DND-41 (cell line): Measurements from ENCODE around the gene ATP1A3.

Experiments used
- ATAC-seq: fragments of 200-7000 bp; cut with Tn5 transposase; 3 replicates; pipeline ENCODE4 v1.9.1; 2021; ENCODE audit warnings: low read depth; ENCODE audit not compliant: insufficient read depth
- DNase-seq: peaks from one replicate; pipeline ENCODE4 v3.0.0-alpha.2; 2020
- H2AFZ ChIP-seq: 2 replicates; pipeline ENCODE4 v1.6.0; 2012; ENCODE audit warnings: low read depth, low read length
- H3K27ac ChIP-seq: 2 replicates; pipeline ENCODE4 v1.5.1; 2012; ENCODE audit warnings: low read length, inconsistent platforms
- H3K27me3 ChIP-seq: fragments of 200-600 bp; sonication (generic); 2 replicates; pipeline ENCODE4 v1.6.0; 2012; ENCODE audit warnings: low read length, mild to moderate bottlenecking, inconsistent platforms; ENCODE audit not compliant: insufficient read depth, poor library complexity
- H3K36me3 ChIP-seq: 2 replicates; pipeline ENCODE4 v1.5.1; 2012; ENCODE audit warnings: low read length, inconsistent platforms; ENCODE audit not compliant: insufficient read depth
- H3K4me1 ChIP-seq: 2 replicates; pipeline ENCODE4 v1.5.1; 2012; ENCODE audit warnings: mild to moderate bottlenecking, low read length; ENCODE audit not compliant: insufficient read depth
- H3K4me2 ChIP-seq: 2 replicates; pipeline ENCODE4 v1.6.0; 2012; ENCODE audit warnings: mild to moderate bottlenecking, moderate library complexity, low read length, inconsistent platforms; ENCODE audit not compliant: insufficient read depth
- H3K4me3 ChIP-seq, 2 experiments: fragments of 200-600 bp in 1 of 2; shearing (Covaris generic) in 1 of 2; 2 replicates each; pipeline ENCODE4 v1.5.1; 2012 to 2016; ENCODE audit warnings: inconsistent platforms in 2 of 2, low read length in 2 of 2, mild to moderate bottlenecking in 2 of 2, low read depth in 1 of 2, moderate library complexity in 1 of 2
- H3K79me2 ChIP-seq: 2 replicates; pipeline ENCODE4 v1.6.0; 2012; ENCODE audit warnings: low read length, inconsistent platforms; ENCODE audit not compliant: insufficient read depth
- H3K9ac ChIP-seq: 2 replicates; pipeline ENCODE4 v1.6.0; 2012; ENCODE audit warnings: low read depth, mild to moderate bottlenecking, inconsistent platforms, low read length, moderate library complexity
- H3K9me3 ChIP-seq: 2 replicates; pipeline ENCODE4 v1.5.1; 2012; ENCODE audit warnings: low read length, moderate library complexity, mild to moderate bottlenecking, inconsistent platforms; ENCODE audit not compliant: insufficient read depth, severe bottlenecking
- H4K20me1 ChIP-seq: 2 replicates; pipeline ENCODE4 v1.6.0; 2012; ENCODE audit warnings: low read length; ENCODE audit not compliant: insufficient read depth
- EZH2 ChIP-seq: IDR thresholded peaks from 3 replicates; pipeline ENCODE4 v1.6.1; 2012; ENCODE audit warnings: borderline replicate concordance, low read depth, mild to moderate bottlenecking, moderate library complexity, low read length, inconsistent platforms; ENCODE audit not compliant: severe bottlenecking
- TF ChIP-seq, protein P1 (sequence below): IDR thresholded peaks from 2 replicates; pipeline ENCODE4 v1.5.1; 2012; ENCODE audit warnings: borderline replicate concordance, low read length, moderate library complexity, mild to moderate bottlenecking; ENCODE audit not compliant: poor library complexity, severe bottlenecking; ENCODE audit errors: extremely low read depth

ATP1A3 gene

DNA sequence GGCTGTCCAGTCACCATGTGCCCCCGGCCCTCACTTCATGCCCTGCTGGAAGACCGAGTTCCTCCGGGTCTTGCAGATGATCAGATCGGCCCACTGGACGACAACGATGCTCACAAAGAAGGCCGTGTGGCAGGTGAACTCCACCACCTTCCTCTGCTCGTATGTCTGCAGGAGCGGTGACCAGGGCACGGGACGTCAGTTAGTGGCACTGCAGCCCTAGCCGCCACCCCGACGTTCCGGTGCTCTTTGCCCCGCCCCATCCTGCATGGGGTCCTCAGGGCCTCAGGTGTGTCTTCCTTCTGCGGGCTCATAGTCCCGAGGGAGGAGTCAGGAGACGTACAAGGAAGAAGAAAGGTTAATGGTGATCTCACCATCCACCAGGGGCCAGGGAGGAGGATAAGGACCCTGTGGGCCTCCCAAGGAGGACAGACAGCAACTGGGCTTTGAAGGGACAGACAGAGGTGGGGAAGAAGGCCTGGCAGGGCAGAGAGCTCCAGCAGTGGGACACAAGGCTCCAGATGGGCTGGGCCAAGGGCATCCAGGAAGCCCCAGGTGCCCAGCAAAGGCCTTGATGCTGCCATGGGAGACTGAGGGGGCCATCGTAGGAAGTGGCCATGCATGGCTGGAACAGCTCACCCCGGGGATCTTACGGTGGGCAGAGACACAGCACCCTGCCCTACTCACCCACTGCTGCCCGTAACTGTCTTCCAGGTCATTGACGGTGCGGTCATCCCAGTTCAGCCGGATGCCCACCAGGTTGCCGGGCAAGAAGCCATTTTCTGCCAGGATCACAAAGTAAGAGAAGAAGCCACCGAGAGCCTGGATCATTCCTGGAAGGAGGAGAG, 25.1 kb downstream of the ATP1A3 start:
- Histone ChIP-seq H3K9me3 (no peaks in the 10 kb centered on the region), H3K79me2 (no peaks in the 10 kb centered on the region), H3K4me1 (no peaks in the 10 kb centered on the region), H4K20me1 (no peaks in the 10 kb centered on the region), H3K4me3 (no peak overlapping the region), H3K4me2 (no peak overlapping the region), H3K27me3 (no peaks in the 10 kb centered on the region), H3K9ac (no peak overlapping the region), H2AFZ (no peak overlapping the region), H3K36me3 (peaks cover 67% of the 10 kb centered on the region), H3K27ac (no peak overlapping the region)
- no peak for TF ChIP-seq EZH2
- TF ChIP-seq, protein P1, sequence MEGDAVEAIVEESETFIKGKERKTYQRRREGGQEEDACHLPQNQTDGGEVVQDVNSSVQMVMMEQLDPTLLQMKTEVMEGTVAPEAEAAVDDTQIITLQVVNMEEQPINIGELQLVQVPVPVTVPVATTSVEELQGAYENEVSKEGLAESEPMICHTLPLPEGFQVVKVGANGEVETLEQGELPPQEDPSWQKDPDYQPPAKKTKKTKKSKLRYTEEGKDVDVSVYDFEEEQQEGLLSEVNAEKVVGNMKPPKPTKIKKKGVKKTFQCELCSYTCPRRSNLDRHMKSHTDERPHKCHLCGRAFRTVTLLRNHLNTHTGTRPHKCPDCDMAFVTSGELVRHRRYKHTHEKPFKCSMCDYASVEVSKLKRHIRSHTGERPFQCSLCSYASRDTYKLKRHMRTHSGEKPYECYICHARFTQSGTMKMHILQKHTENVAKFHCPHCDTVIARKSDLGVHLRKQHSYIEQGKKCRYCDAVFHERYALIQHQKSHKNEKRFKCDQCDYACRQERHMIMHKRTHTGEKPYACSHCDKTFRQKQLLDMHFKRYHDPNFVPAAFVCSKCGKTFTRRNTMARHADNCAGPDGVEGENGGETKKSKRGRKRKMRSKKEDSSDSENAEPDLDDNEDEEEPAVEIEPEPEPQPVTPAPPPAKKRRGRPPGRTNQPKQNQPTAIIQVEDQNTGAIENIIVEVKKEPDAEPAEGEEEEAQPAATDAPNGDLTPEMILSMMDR: no peak
- DNase-seq (no peak), ATAC-seq (no peak)

DNA sequence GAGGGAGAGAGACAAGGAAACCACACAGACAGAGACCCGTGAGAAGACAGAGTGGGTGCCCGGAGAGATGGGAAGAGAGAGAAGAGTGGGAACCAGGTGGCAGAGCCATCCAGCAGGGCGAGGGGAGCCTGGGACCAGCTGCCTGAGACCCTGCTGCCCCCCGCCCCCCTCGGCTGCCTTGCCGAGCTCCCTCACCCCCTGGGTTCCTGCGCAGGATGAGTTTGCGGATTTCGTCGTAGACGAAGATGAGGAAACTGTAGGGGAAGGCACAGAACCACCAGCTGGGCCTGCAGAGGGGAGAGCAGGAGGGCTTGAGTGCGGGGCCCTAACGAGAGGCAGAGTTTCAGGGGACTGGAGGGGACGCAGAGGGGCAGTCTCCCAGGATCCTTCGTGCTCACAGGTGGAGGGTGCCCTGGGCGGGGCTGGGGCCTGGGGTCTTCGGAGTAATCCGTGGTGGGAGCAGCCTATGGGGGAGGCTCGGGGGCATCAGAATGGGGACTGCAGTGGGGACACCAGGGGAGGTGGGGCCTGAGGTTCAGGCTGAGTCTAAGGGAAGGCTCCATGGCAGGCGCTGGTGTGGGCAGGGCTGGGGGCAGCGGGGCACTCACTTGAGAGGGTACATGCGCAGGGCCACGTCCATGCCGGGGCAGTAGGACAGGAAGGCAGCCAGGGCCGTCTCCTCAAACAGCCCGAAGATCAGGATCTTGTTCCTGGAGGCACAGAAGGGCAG, 26.8 kb downstream of the ATP1A3 start:
- no peaks in the 10 kb centered on the region for H4K20me1 ChIP-seq
- TF ChIP-seq, protein P1: no peak
- TF ChIP-seq EZH2: no peak
- H3K4me1 ChIP-seq: no peaks in the 10 kb centered on the region
- H3K79me2 ChIP-seq: no peaks in the 10 kb centered on the region
- H3K27me3 ChIP-seq: no peaks in the 10 kb centered on the region
- DNase-seq (no peak), ATAC-seq (no peak)
- no peak overlapping the region for H3K9ac ChIP-seq
- peaks cover 54% of the 10 kb centered on the region for H3K36me3 ChIP-seq
- H3K27ac ChIP-seq: no peak overlapping the region
- no peak overlapping the region for H3K4me3 ChIP-seq
- H3K4me2 ChIP-seq: no peak overlapping the region
- no peak overlapping the region for H2AFZ ChIP-seq
- no peaks in the 10 kb centered on the region for H3K9me3 ChIP-seq

DNA sequence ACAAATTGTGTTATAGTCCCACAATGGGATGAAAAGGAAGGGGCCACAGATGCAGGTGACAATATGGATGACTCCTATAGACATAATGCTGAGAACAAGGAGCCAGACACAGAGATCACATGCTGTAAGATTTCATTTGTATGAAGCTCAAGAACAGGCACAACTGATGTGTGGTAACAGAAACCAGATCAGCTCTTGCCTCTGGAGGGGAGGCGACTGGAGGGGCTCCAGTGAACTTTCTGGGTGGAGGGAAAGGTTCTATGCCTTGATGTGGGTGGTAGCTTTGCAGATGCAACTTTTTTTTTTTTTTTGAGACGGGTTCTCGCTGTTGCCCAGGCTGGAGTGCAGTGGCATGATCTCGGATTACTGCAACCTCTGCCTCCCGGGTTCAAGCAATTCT, 28.9 kb downstream of the ATP1A3 start:
- Histone ChIP-seq H3K27ac (no peak overlapping the region), H3K4me1 (no peaks in the 10 kb centered on the region), H3K9ac (no peak overlapping the region), H3K79me2 (no peaks in the 10 kb centered on the region), H3K4me2 (no peak overlapping the region), H3K4me3 (no peak overlapping the region), H4K20me1 (no peaks in the 10 kb centered on the region), H2AFZ (no peak overlapping the region), H3K27me3 (no peaks in the 10 kb centered on the region), H3K36me3 (peaks cover 38% of the 10 kb centered on the region), H3K9me3 (no peaks in the 10 kb centered on the region)
- ATAC-seq (peak; percentile 67), DNase-seq (peak; percentile 33)
- TF ChIP-seq, protein P1: no peak
- no peak for TF ChIP-seq EZH2
